T47D (cell line): ENCODE data around the gene KDM2A.
A peak's percentile ranks its signal among the peaks of the same experiment; 100 is the strongest.

Experiments
- DNase-seq, 2 experiments: peaks; one replicate each; pipeline versions ENCODE4 v3.0.0 to v3.0.0-alpha.2; 2011 to 2012; ENCODE audit warnings: low read depth in 1 of 2, low spot score in 1 of 2
- JUND ChIP-seq: IDR thresholded peaks from 2 replicates; pipeline ENCODE4 v1.6.1; 2012; ENCODE audit warnings: low read depth
- in situ Hi-C: cut with HindIII; loops from 2 replicates; pipeline ENCODE4 v1.10.0; 2016; ENCODE audit warnings: low sequenced_read_pairs, low pct_unique_long_range_greater_than_20kb

KDM2A gene

DNA sequence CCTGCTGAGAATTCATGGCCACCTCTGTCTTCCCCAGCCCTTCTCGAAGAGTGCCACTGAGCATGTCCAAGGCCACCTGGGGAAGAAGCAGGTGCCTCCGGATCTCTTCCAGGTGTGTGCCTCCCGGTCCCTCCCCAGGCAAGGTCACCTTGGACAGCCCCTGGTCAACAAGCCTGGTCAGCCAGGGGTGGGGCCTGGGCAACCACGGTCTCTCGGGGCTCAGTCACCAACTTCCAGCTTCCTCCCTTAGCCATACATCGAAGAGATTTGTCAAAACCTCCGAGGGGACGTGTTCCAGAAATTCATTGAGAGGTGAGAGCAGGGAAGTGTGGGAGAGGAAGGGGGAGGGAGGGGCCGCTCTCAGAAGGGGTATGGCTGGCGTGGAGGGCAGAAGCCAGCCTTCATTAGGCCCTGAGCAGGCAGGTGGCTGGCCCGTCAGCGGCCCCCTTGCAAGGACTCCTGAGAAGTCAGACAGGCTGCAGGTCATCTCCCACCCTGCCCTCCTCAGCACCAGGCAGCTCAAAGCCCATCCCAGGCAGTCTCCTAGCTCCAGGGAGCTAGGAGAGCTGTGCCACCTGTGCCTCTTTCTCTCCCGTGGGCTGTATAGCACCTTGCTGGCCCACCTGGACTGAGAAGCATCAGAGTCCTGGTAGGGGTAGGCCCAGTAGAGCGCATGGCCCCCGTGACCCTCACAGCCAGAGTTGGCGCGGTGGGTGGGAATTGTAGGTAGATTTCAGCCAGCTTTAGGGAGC, 160.7 kb downstream of the KDM2A start:
- in situ Hi-C loops = no loop called here
- DNase-seq = no peak
- no peak for TF ChIP-seq JUND

GRCh38 chr11:67280341-67280787, 161.3 kb downstream of the KDM2A start:
- no peak for TF ChIP-seq JUND
- DNase-seq = no peak

GRCh38 chr11:67280788-67281551, 161.9 kb downstream of the KDM2A start:
- TF ChIP-seq JUND = no peak
- no peak for DNase-seq
- in situ Hi-C loops = no loop called here

More at GRCh38 chr11:67280341-67280787, 161.3 kb downstream of the KDM2A start:
- in situ Hi-C loops = no loop called here

DNA sequence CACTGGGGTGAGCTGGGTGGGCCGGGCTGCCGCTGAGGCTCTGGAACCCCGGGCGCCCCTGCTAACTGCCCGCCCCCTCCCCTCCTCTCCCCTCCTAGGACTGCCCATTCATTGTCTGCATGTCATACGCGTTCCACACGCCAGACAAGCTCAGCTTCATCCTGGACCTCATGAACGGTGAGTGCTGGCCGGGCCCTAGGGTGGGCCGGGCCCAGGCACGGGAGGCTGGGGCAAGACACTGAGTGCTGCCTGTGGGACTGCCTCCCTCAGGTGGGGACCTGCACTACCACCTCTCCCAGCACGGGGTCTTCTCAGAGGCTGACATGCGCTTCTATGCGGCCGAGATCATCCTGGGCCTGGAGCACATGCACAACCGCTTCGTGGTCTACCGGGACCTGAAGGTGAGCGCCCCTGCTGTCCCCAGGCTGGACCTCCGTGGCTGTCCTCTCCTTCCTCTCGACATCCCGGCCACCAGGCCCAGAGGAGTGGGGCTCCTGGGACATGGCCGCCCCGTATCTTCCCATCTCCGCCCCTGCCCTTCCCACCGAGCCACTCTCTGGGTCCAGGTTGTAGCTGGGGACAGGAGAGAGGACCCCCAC, 162.6 kb downstream of the KDM2A start:
- TF ChIP-seq JUND = no peak
- no peak for DNase-seq
- in situ Hi-C loops = no loop called here

DNA sequence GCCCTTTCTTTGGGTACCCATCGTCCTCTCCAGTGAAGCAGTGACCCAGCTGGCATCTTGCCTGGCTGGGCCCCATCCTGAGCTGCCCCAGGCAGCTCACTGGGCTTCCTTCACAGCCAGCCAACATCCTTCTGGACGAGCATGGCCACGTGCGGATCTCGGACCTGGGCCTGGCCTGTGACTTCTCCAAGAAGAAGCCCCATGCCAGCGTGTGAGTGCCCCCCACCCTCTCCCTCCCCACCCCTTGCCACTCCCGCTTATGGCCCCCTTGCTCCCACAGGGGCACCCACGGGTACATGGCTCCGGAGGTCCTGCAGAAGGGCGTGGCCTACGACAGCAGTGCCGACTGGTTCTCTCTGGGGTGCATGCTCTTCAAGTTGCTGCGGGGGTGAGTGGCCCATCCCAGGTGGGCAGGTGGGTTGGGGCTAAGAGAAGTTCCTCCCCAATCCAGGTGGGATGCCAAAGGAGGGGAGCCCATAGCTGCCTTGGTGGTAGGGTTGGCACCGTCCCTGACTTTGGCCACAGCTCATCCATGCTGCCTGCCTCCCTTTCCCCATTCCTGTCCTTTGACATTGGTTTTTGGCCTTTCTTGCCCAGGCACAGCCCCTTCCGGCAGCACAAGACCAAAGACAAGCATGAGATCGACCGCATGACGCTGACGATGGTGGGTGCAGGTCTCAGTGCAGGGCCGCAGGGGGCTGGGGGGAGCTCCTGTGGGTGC, 163.3 kb downstream of the KDM2A start:
- DNase-seq = no peak
- in situ Hi-C loops = no loop called here
- TF ChIP-seq JUND = no peak

DNA sequence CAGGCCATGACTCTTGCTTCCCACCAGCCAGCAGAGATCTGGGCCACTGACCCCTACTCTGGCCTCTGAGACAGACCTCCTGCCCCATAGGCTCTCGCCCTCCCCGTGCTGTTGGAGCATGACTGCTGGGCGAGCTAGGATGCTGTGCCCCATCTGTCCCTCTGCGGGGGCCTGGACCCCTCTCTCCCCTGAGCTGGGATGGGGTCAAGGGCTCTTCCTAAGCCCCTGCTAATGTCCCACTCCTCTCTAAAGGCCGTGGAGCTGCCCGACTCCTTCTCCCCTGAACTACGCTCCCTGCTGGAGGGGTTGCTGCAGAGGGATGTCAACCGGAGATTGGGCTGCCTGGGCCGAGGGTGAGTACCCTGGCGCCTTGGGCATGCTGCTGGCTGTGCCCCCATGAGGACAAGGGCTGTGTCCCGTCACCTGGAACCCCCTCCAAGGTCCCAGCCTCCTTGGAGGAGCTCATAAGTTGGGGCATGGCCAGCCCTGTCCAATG, 163.9 kb downstream of the KDM2A start:
- TF ChIP-seq JUND = no peak
- no peak for DNase-seq
- in situ Hi-C loops = no loop called here

- in situ Hi-C loops = no loop called here
Observed at GRCh38 chr11:67283481-67283963, 164.5 kb downstream of the KDM2A start.

DNA sequence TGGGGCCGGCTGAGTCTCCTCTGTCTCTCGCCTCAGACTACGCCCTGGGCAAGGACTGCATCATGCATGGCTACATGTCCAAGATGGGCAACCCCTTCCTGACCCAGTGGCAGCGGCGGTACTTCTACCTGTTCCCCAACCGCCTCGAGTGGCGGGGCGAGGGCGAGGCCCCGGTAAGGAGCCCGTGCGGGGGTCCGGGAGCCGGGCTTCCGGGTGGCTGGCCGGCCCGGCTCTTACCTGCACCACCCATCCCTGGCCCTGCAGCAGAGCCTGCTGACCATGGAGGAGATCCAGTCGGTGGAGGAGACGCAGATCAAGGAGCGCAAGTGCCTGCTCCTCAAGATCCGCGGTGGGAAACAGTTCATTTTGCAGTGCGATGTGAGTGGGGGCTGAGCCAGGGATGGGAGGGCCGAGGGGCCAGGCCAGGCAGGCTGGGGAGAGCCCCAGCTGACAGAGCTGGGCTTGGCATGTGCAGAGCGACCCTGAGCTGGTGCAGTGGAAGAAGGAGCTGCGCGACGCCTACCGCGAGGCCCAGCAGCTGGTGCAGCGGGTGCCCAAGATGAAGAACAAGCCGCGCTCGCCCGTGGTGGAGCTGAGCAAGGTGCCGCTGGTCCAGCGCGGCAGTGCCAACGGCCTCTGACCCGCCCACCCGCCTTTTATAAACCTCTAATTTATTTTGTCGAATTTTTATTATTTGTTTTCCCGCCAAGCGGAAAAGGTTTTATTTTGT, 165.9 kb downstream of the KDM2A start:
- TF ChIP-seq JUND = no peak
- in situ Hi-C loops = no loop called here
- DNase-seq = no peak

More at GRCh38 chr11:67283481-67283963, 164.5 kb downstream of the KDM2A start:
- no peak for DNase-seq
- no peak for TF ChIP-seq JUND

GRCh38 chr11:67285541-67286498, 166.8 kb downstream of the KDM2A start:
- no peak for TF ChIP-seq JUND
- in situ Hi-C loops = no loop called here
- DNase-seq = no peak

DNA sequence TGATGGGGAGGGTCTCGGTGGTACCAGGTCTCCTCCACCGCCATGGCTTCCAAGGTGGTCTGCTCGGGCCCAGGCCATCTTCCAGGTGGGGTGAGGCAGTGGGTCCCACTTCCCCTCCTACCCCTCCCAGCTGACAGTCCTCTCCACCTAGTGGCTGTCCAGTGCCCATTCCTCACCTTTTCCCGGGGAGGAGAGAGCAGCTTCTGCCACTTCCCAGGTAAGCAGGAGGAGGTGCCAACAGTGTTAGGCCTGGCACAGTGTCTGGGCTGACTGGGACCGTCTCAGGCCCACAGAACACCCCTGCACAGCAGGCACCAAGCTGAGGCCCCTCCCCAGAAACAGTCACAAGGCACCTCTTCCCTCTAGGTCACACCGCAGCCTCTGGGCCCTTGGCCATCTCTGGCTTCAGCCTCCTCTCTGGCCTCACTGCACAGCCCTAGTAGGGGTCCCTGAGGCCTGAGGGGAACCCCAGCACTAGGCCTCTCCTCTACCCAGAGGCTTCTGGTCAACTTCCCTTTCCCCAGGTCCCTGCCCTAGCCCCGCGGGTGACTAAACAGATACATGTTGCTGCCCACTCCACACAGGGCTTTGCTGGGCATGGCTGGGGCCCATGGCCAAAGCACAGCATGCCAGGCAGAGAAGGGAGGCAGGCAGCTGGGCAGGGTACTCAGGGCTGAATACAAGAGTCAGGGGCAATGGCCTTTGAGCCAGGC, 167.7 kb downstream of the KDM2A start:
- in situ Hi-C loops = no loop called here
- DNase-seq = peak in 1 of 2 experiments; percentile 61
- TF ChIP-seq JUND = no peak
